Amniotic epithelial cell (primary cell): ENCODE results near the gene KRT9.
"Not testable (repeated sequence)": the region's sequence is repeated elsewhere in the genome, so short reads cannot be mapped to it uniquely, and the experiment has no call there.

Source experiments
- DNase-seq: peaks from one replicate; pipeline ENCODE4 v3.0.0-alpha.2; 2010; ENCODE audit warnings: low read depth

KRT9 gene, protein sequence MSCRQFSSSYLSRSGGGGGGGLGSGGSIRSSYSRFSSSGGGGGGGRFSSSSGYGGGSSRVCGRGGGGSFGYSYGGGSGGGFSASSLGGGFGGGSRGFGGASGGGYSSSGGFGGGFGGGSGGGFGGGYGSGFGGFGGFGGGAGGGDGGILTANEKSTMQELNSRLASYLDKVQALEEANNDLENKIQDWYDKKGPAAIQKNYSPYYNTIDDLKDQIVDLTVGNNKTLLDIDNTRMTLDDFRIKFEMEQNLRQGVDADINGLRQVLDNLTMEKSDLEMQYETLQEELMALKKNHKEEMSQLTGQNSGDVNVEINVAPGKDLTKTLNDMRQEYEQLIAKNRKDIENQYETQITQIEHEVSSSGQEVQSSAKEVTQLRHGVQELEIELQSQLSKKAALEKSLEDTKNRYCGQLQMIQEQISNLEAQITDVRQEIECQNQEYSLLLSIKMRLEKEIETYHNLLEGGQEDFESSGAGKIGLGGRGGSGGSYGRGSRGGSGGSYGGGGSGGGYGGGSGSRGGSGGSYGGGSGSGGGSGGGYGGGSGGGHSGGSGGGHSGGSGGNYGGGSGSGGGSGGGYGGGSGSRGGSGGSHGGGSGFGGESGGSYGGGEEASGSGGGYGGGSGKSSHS

DNA sequence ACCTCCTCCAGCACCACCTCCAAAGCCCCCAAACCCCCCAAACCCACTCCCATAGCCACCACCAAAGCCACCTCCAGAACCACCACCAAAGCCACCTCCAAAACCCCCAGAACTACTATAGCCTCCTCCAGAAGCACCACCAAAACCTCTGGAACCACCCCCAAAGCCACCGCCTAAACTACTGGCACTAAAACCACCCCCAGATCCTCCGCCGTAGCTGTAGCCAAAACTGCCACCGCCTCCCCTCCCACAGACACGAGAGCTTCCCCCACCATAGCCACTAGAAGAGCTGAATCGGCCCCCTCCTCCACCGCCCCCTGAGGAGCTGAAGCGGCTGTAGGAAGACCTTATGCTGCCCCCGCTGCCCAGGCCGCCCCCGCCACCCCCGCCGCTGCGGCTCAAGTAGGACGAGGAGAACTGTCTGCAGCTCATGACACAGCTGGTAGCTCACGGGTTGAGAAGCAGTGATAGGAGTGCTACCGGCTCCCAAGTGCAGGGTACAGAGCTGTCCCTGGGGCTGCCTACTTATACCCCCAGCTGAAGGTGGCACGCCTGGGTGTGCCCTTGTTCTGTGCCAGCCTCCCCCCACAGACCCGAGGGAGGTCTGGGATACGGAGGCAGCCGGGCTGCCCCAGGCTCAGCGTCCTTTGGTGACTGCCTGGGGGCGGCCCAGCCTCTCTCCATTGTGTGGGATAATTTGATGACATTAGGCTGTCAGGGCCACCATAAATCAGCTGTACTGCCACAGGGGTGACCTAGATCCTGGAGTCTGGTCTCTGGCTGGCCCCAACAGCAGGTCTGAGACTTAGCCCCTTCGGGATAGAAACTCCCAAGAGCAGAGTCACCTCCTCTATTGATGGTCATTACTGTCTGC lies at the start of gene KRT9:
Gene KRT9 (minus strand): TSS at position 499 of the 874 bp plus-strand sequence. CDS start 67 bp downstream, at position 432.
- DNase-seq: no peak

DNA sequence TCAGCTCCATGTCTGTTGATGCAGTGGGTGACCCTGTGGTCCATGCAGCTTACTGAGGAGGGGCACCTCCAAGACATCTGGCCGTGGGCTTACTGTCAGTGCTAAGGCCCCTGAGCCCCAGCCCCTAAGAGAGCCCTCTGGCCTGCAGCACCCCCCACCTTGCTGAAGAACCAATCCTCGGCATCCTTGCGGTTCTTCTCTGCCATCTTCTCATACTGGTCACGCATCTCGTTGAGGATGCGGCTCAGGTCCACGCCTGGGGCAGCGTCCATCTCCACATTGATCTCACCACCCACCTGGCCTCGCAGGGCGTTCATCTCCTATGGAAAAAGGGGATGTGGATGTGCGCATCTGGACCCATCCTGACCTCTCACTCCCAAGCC lies 49.6 kb upstream of the KRT9 start:
- not testable (repeated sequence) for DNase-seq

DNA sequence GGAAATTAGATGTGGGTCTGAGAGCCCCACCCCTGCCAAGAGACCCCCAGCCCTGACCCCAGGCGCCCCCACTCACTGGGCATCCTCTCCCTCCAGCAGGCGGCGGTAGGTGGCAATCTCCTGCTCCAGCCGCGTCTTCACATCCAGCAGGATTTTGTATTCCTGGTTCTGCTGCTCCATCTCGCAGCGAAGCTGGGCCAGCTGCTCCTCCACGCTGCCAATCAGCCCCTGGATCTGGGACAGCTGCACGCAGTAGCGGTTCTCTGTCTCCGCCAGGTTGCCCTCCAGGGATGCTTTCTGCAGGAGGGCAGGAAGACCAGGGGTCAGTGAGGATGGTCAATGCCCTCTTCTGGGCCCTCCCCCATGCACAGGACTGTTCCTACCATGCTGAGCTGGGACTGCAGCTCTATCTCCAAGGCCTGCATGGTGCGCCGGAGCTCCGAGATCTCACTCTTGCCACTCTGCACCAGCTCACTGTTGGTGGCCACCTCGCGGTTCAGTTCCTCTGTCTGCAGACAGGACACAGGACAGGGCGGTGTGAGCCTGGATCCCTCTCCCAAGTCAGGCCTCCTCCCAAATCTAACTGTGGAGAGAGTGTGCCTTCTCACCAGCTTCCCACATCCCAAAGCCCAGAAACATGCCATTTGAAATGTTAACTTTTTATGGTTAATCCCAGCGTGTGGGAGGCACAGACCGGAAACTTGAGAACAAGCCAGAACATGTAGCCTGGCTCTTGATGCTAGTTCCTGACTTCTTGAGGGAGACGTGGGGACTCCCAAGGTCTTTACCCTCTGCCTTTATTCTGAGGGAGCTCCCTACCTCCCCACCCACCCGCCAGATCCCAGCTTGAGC lies 49.0 kb upstream of the KRT9 start:
- peak; percentile 54 for DNase-seq

DNA sequence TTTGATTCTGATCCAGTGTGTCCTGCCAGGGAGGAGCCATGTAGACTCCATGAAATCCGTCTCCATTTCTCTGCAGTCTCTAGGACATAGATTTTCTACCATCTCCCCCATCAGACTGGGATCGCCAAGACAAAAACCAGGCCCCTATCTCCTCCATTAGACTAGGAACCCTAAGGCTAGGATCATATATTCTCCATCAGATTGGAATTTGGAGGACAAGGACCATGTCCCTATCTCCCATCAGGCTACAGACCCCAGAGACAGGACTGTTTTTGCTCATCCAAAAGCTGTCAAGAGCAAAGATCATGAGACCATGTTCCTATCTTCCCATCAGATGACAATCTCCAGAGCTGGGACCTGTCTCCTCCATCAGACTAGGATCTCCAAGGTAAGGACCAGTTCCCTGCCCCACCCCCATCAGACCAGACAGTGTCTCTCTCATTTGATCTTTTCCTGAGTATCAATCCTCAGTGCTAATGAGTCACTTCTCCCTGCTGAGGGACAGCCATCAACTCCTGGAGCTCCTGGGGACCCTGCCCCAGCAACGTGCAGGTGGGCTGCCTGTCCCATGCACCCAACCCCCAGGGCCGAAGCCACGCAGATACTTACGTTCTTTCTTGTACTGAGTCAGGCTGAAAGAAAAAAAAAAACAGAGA lies 48.2 kb upstream of the KRT9 start:
- DNase-seq: not testable (repeated sequence)

DNA sequence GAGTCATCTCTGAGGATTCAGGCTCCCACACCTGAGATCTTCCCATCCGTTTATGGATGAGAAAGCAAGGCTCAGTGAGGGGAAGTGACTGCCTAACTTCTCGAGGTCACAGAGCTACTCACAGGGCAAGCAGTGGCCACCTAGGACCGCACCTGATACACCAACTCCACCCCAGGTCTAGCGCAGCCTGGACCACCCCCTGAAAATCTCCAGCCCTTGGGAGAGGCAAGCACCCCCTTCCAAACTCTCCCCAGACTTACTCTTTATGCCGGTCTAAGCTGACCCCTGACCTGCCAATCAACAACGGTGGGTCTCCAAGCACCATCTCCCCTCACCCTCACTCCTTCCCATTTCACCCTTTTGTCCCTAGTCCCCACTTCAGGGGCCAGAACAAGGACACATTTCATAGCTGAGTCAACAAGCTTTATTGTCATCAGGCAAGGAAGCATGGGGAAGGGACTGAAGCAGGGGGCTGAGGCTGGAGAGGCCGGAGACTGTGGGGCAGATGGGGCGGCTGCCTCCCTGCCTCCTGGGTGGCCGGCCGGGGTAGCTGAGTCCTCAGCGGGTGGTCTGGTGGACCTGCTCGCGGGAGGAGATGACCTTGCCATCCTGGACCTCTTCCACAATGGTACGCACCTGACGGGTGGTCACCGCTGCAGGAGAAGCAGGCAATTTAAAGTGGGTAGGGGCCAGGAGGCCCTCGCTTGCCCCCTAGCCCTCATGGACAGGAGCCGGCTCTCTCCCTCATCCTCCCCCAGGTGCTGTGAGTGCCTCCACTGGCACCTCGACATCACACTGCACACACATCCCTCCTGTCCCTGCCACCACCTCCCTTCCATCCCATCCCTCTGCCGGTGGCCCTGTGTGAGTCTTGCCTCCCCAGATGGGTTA lies 47.4 kb upstream of the KRT9 start:
- no peak for DNase-seq

DNA sequence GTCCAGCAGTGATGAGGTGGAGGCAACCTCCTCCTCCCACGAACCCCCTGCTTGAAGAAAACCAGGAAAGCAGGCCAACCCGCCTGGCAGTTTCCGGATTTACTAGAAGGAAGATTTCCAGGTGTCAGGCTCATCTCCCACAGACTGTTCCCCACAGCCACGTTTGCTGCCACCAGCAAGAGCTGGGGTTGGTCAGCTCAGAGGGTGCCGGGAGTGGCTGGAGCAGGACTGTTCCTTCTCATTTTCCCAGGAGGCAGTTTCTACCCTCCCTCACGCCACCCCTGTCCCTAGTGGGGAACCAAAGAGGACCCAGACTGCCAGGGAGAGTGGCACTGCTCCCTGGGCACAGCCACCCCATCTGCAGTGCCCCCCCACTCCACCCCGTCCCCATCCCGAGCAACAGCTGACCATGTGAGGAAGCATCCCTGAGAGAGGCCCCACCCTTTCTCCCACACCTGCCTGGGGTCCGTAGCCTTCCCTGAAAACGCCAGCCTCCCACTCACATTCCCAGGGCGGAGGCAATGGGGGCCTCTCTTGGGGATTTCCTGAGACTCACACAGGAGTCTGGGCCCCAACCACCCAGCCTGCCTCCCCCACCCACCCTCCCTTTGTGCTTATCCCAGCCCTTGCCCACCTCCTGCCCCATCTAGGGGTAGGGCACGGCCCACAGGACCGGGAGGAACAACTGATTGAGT lies 46.6 kb upstream of the KRT9 start:
- peak; percentile 26 for DNase-seq

DNA sequence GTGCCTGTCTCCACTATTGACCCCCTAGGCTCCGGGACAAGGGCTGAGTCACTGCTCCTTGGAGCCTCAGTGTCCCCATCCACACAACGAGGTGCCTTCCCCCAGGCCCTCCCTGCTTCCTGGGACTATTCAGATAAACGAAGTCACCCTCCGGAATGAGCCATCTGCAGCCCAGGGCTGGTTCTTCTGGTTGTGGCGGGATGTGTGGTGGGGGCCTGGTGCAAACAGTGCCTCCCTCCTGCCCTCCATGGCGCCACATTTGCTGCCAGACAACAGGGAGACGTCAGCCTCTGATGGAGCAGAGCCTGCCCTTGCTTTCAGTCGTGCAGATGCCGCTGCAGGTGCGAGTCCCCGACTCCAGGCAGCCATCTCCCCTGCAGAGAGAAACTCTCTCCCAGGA lies 45.8 kb upstream of the KRT9 start:
- DNase-seq: no peak

DNA sequence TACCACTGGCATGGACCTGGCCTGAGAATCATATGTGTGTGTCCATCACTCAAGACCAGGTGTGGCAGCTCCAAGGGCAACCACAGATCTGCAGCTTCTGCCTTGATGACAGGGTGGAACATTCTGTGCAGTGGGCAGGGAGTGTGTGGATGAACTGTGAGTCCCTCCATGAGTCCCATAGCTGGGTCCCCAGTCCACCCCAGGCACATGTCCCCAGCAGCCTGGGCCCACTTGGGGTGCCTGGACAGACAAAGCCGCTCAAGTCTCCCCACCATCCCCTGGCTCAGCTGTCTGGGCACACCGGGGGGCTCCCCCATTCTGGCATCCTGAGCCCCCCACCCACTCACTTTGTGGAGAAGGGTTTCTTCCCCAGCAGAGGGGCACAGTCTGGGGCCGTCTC lies 45.3 kb upstream of the KRT9 start:
- DNase-seq: no peak

DNA sequence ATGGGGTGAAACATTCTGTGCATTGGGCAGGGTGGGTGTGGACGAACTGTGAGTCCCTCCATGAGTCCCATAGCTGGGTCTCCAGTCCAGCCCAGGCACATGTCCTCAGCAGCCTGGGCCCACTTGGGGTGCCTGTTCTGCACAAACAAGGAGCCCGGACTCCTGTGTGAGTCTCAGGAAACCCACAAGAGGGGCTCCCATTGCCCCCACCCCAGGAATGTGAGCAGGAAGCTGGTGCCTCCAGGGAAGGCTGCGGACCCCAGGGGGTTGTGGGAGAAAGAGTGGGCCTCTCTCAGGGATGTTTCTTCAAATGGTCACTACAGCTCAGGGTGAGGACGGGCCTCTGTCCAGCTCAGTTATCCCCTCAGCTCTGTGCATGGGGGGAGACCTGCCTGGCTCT lies 44.6 kb upstream of the KRT9 start:
- not testable (repeated sequence) for DNase-seq

DNA sequence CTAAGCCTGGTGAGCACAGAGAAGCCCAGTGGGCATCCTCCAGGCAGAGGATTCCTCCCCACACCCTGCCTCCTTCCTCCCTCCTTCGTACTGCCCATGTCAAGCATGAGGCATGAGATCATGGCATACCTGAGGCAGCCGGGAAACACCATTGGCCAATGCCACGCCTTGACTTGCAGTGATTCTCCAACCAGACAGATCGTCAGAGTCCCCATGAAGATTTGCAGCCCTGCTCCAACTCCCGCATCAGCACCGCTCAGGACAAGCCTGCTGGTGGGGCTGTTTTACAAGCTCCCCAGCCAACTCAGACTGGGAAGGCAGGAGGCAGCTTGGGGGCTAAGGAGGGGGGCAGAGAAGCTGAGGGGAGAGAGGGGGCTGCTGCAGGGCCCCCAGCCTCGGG lies 43.6 kb upstream of the KRT9 start:
- DNase-seq: peak; percentile 25

DNA sequence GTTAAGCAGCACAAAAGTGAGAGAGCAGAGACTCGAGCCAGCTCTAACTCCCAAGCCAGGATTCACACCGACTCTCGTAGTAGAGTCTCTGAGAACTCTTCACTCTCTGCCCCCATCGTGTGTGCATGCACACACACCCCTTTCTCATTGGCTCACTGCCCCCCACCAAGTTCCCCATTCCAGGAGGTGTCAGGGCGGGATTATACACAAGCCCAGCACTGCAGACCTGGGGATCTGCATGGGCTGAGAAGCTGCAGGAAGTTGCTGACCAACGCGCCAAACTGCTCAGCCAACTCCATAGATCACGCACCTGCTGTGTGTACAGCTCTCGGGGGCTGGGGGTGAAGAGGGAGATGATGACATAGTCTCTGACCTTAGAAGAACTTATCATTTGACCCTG lies 42.9 kb upstream of the KRT9 start:
- DNase-seq: not testable (repeated sequence)

DNA sequence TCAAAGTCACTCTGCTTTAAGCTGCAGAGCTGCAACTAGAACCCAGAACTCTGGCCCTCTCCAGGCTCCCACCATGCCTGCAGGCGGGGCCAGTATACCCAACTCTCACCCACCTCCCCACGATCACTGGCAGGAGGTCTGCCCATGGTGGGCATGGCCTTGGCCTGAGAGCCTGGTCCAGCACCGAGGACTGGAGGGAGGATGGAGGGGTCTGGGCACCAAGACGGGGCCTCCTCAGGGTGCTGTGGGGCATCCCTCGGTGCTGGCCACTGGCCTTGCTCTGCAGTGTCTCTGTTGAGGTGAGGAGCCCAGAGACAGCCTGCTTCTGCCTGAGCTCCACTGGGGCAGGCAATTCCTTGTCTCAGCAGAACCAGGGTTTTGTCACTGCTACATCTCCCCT lies 42.2 kb upstream of the KRT9 start:
- DNase-seq: no peak

DNA sequence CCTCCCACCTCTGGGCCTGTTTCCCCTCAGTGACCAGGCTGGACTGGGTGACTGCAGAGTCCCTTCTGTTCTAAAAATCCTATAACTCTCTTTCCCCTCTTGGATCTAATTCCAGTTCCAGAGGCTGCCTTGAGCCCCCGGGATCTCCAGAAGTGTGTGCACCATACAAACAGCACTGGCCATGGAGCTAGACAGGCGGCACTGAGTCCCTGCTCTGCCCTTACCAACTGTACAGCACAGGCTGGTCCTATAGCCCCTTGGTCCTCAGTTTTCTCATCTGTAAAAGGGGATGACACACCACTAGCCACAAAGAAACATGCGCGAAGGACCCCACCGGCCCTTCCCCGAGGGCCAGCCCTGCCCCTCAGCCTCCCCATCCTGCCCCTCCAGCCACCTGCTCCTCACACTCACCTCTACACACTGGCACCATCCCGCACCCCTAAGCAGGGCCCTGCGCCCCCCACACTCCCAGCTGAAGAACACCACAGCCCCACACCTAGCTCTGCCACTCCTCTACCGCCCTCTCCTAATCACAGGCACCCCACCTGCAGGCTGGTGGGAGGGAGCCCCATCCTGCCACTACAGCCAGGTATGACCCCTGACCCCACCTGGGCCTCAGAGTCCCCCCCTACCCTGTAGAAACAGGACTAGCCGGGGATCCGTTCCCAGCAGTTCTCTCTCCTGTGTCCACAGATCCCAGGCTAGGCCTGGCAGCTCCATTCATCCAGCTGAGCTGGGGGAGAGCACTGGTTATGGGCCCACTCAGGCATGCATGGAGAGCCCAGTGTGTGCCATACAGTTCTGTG lies 41.6 kb upstream of the KRT9 start:
- DNase-seq: no peak

DNA sequence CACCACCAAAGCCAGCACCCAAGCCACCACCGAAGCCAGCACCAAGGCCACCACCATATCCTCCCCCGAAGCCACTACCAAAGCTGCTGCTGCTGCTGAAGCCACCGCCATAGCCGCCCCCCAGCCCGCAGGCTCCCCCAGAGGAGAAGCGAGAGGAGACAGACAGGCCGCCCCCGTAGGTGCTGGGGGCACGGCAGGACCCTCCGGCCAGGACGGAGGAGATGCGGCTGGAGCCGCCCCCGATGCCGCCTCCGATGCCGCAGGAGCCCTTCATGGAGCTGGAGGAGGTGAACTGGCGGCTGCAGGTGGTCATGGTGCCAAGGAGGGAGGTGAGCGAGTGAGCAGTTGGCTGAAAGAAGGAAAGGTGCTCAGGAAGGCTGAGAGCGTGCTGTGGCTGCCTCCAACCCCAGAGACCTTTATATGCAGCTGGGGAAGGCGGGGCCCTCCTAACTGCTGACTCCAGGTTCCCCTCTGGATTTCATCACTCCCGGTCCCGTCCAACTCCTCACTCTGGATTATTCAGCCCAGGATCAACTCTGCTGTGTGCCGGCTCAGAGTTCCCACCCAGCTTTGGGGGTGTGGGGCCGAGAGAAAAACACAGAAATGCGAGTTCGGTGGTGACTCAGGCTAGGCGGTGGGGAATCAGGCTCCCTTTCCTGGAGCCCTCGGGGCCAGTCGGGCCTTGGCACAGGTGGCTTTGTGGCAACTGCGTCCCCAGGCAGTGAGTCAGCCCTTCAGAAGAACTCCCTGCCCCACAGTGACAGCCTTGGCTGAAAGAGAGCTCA lies 40.7 kb upstream of the KRT9 start, which contains the start of gene KRT16:
Gene KRT16 (minus strand): TSS at position 392 of the 785 bp plus-strand sequence. CDS start 79 bp downstream, at position 313.
- DNase-seq: peak; percentile 39

DNA sequence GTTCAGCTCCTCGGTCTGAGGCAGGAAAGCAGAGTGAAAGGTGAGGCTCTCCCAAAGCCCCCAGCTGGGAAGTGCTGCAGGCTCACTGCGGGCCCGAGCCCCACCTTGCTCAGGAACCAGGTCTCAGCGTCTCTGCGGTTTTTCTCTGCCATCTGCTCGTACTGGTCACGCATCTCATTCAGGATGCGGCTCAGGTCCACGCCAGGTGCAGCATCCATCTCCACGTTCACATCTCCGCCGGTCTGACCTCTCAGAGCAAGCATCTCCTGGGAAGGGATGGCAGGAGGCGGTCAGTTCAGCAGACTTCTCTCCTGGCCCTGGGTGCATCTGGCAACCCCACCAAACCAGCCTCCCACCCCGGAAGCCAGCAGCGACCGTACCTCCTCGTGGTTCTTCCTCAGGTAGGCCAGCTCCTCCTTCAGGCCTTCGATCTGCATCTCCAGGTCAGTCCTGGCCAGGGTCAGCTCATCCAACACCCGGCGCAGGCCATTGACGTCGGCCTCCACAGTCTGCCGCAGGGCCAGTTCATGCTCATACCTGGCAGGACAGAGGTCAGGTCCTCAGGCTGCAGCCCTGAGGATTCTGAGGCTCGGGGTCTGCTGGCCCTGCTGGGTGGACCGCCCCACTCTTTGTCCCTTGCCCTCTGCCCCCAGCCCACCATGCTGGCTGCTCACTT lies 39.2 kb upstream of the KRT9 start:
- DNase-seq: no peak

DNA sequence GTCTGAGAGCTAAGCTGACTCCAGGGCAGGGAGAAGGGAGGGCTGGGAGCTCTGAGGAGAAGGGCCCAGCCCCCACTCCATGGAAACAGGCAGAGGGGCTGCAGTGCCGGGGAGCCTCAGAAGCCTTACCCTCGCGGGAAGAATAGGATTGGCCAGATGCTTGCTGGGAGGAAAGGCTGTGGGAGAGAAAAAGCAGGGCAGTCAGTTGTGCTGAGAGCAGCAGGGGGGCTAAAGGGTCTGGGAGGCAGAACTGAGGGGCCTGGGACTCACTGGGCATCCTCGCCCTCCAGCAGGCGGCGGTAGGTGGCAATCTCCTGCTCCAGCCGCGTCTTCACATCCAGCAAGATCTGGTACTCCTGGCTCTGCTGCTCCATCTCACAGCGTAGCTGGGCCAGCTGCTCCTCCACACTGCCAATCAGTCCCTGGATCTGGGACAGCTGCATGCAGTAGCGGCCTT lies 38.2 kb upstream of the KRT9 start:
- DNase-seq: not testable (repeated sequence)

DNA sequence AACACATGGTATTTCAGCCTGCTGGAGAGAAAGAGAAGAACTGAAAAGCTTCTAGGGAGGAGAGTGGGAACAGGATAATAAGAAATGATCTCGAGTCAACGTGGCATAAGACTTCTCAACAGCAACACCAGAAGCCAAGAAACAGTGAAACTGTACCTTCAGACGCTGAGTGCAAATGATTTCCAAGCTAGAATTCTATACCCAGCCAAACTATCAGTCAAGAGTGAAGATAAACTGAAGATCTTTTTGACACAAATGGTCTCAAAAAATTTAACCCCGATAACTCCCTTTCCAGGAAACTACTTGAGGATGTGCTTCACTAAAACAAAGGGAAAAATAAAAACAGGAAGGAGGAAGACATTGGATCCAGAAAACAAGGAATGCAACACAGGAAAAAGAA lies 35.1 kb upstream of the KRT9 start:
- DNase-seq: not testable (repeated sequence)
